SK-N-SH (cell line): ENCODE measurements around the gene GLT6D1. TPM values are rescaled to one million over a fixed set of nuclear protein-coding genes. Genes with fewer than 3 reads are reported as not detected.
A peak's percentile ranks its signal among the peaks of the same experiment; 100 is the strongest.

Source experiments
- CTCF ChIA-PET: fragments of 300-600, 350-600 bp; formaldehyde crosslinking; extraction: SDS; loops from one replicate; lab custom pipeline; 2021; lab: Yijun Ruan, JAX
- POLR2A ChIA-PET: fragments of 350-600 bp; sonication (Branson Sonifier 250); formaldehyde crosslinking; extraction: SDS; loops from one replicate; lab custom pipeline; 2020; ENCODE audit warnings: antibody characterized with exemption, inconsistent platforms; lab: Yijun Ruan, JAX
- DNase-seq: peaks from one replicate; pipeline ENCODE4 v3.0.0; 2012
- H2AFZ ChIP-seq: fragments of 200-600 bp; sonication (generic); 2 replicates; pipeline ENCODE4 v1.8.1; 2016; ENCODE audit warnings: antibody characterized with exemption, mild to moderate bottlenecking, low read depth
- H3F3A ChIP-seq: fragments of 200-600 bp; sonication (generic); replicated peaks from 2 replicates; pipeline ENCODE3; 2016; ENCODE audit warnings: antibody characterized with exemption, mild to moderate bottlenecking; ENCODE audit not compliant: insufficient read depth
- H3K27ac ChIP-seq, 2 experiments: fragments of 200-500 bp in 1 of 2; fragments of 200-600 bp in 1 of 2; sonication (Bioruptor generic) in 1 of 2; sonication (generic), shearing (Covaris generic) in 1 of 2; 2 replicates each; pipeline versions ENCODE4 v1.5.1 to v1.6.1; 2014 to 2016; ENCODE audit warnings: low read depth in 2 of 2, inconsistent platforms in 1 of 2, low read length in 1 of 2, mild to moderate bottlenecking in 1 of 2, mixed read lengths in 1 of 2
- H3K27me3 ChIP-seq: fragments of 200-600 bp; sonication (generic), shearing (Covaris generic); 2 replicates; pipeline ENCODE4 v1.6.1; 2016; ENCODE audit warnings: mixed run types; ENCODE audit not compliant: insufficient read depth
- H3K36me3 ChIP-seq, 2 experiments: fragments of 200-500 bp in 1 of 2; fragments of 200-600 bp in 1 of 2; sonication (Bioruptor generic) in 1 of 2; sonication (generic) in 1 of 2; replicated peaks in 1 of 2; 2 replicates each; pipeline versions ENCODE3 to v1.5.1; 2014 to 2016; ENCODE audit warnings: low read length in 1 of 2, mild to moderate bottlenecking in 1 of 2; ENCODE audit not compliant: insufficient read depth in 2 of 2, control insufficient read depth in 1 of 2
- H3K4me1 ChIP-seq, 2 experiments: fragments of 200-500 bp in 1 of 2; fragments of 200-600 bp in 1 of 2; sonication (Bioruptor generic) in 1 of 2; sonication (generic), shearing (Covaris generic) in 1 of 2; 2 replicates each; pipeline versions ENCODE4 v1.5.1 to v1.6.1; 2014 to 2016; ENCODE audit warnings: low read depth in 1 of 2, low read length in 1 of 2, mixed run types in 1 of 2; ENCODE audit not compliant: insufficient read depth in 2 of 2, control insufficient read depth in 1 of 2
- H3K4me2 ChIP-seq: fragments of 200-600 bp; sonication (generic), shearing (Covaris generic); 2 replicates; pipeline ENCODE4 v1.6.1; 2017; ENCODE audit warnings: mixed run types
- H3K4me3 ChIP-seq, 2 experiments: fragments of 200-500 bp in 1 of 2; fragments of 200-600 bp in 1 of 2; sonication (Bioruptor generic) in 1 of 2; sonication (generic), shearing (Covaris generic) in 1 of 2; 2 replicates each; pipeline versions ENCODE4 v1.5.1 to v1.8.1; 2014 to 2016; ENCODE audit warnings: low read depth in 2 of 2, inconsistent platforms in 1 of 2, low read length in 1 of 2, mild to moderate bottlenecking in 1 of 2, mixed read lengths in 1 of 2, moderate library complexity in 1 of 2
- H3K79me2 ChIP-seq: fragments of 200-600 bp; sonication (generic); 2 replicates; pipeline ENCODE4 v1.8.1; 2017; ENCODE audit warnings: mild to moderate bottlenecking; ENCODE audit not compliant: insufficient read depth
- H3K9ac ChIP-seq: fragments of 200-600 bp; sonication (generic); 2 replicates; pipeline ENCODE4 v1.6.1; 2017; ENCODE audit warnings: mixed run types
- H3K9me2 ChIP-seq: fragments of 200-600 bp; sonication (generic); 2 replicates; pipeline ENCODE4 v1.6.1; 2017; ENCODE audit warnings: mixed run types
- H3K9me3 ChIP-seq: fragments of 200-600 bp; sonication (generic); 2 replicates; pipeline ENCODE4 v1.6.1; 2017; ENCODE audit warnings: mixed run types, mild to moderate bottlenecking, moderate library complexity
- H4K20me1 ChIP-seq: fragments of 200-600 bp; sonication (generic); 2 replicates; pipeline ENCODE4 v1.6.1; 2017; ENCODE audit warnings: mild to moderate bottlenecking, mixed run types; ENCODE audit not compliant: insufficient read depth
- CHD2 ChIP-seq: fragments of 150-350 bp; IDR thresholded peaks from 2 replicates; pipeline ENCODE4 v1.6.1; 2018; ENCODE audit warnings: low read length; ENCODE audit not compliant: partially characterized antibody
- CTCF ChIP-seq: fragments of 200-600 bp; sonication (generic); IDR thresholded peaks from 2 replicates; pipeline ENCODE4 v1.6.1; 2017; ENCODE audit warnings: antibody characterized with exemption, mild to moderate bottlenecking, moderate library complexity
- EZH2phosphoT487 ChIP-seq: fragments of 200-600 bp; sonication (generic); IDR thresholded peaks from 2 replicates; pipeline ENCODE4 v1.6.1; 2017; ENCODE audit warnings: low read depth, mixed run types, mild to moderate bottlenecking, antibody characterized with exemption, moderate library complexity, borderline replicate concordance
- FOSL2 ChIP-seq: IDR thresholded peaks from 2 replicates; pipeline ENCODE4 v1.4.0; 2012; ENCODE audit warnings: low read depth, mild to moderate bottlenecking, moderate library complexity, borderline replicate concordance
- FOXJ3 ChIP-seq: sonication (generic); formaldehyde crosslinking; IDR thresholded peaks from 2 replicates; pipeline ENCODE4 v1.5.1; 2020; ENCODE audit warnings: mild to moderate bottlenecking, missing genetic modification reagents
- GABPA ChIP-seq: IDR thresholded peaks from 2 replicates; pipeline ENCODE4 v1.4.0; 2012; ENCODE audit warnings: low read depth, mild to moderate bottlenecking
- GATA2 ChIP-seq: sonication (generic); formaldehyde crosslinking; IDR thresholded peaks from 2 replicates; pipeline ENCODE4 v1.5.0; 2020; ENCODE audit warnings: mild to moderate bottlenecking, missing genetic modification reagents
- IRF3 ChIP-seq: fragments of 150-350 bp; IDR thresholded peaks from 2 replicates; pipeline ENCODE4 v1.6.1; 2016; ENCODE audit warnings: mild to moderate bottlenecking, low read depth, low read length
- MAX ChIP-seq: IDR thresholded peaks from 2 replicates; pipeline ENCODE4 v1.4.0; 2012; ENCODE audit warnings: low read depth
- MEF2A ChIP-seq: IDR thresholded peaks from 2 replicates; pipeline ENCODE4 v1.4.0; 2012; ENCODE audit warnings: low read depth, borderline replicate concordance
- MXI1 ChIP-seq: IDR thresholded peaks from 2 replicates; pipeline ENCODE4 v1.6.1; 2012; ENCODE audit warnings: mild to moderate bottlenecking, low read depth, low read length, improper control_type of control experiment
- NRF1 ChIP-seq: IDR thresholded peaks from 2 replicates; pipeline ENCODE4 v1.6.1; 2012; ENCODE audit warnings: low read depth, mild to moderate bottlenecking, low read length
- POLR2AphosphoS5 ChIP-seq: IDR thresholded peaks from 2 replicates; pipeline ENCODE4 v1.6.1; 2012; ENCODE audit warnings: low read depth, low read length
- RCOR1 ChIP-seq: fragments of 150-350 bp; IDR thresholded peaks from 2 replicates; pipeline ENCODE4 v1.6.1; 2017; ENCODE audit warnings: antibody characterized with exemption, low read length
- SMC3 ChIP-seq: IDR thresholded peaks from 2 replicates; pipeline ENCODE4 v1.6.1; 2012; ENCODE audit warnings: low read depth, low read length, improper control_type of control experiment
- TAF1 ChIP-seq: IDR thresholded peaks from 2 replicates; pipeline ENCODE4 v1.6.1; 2012; ENCODE audit warnings: low read depth, mild to moderate bottlenecking, low read length, moderate library complexity, borderline replicate concordance
- TCF12 ChIP-seq: IDR thresholded peaks from 2 replicates; pipeline ENCODE4 v1.4.0; 2012
- TEAD4 ChIP-seq: IDR thresholded peaks from 2 replicates; pipeline ENCODE4 v1.4.0; 2012; ENCODE audit warnings: mild to moderate bottlenecking, borderline replicate concordance; ENCODE audit not compliant: insufficient read depth
- USF1 ChIP-seq: IDR thresholded peaks from 2 replicates; pipeline ENCODE4 v1.4.0; 2012; ENCODE audit warnings: low read depth, borderline replicate concordance
- YY1 ChIP-seq: IDR thresholded peaks from 2 replicates; pipeline ENCODE4 v1.4.0; 2012; ENCODE audit warnings: low read depth, mild to moderate bottlenecking
- WGBS: methylation state at CpG from one replicate; pipeline ENCODE4 v1.1.6; 2017; ENCODE audit warnings: low lambda C conversion rate; 5-methylcytosine and 5-hydroxymethylcytosine counted together
- polyA plus RNA-seq, 3 experiments: library from polyadenylated mRNA; depleted of rRNA; stranded (reverse); fragments of >200 nt; gene quantifications; 2 replicates each; pipeline ENCODE4 v1.2.3, GENCODE V29; 2012
- TF ChIP-seq, protein P1 (sequence below): IDR thresholded peaks from 2 replicates; pipeline ENCODE4 v1.6.1; 2012; ENCODE audit warnings: mild to moderate bottlenecking, low read depth, low read length, moderate library complexity
- TF ChIP-seq, protein P2 (sequence below): IDR thresholded peaks from 2 replicates; pipeline ENCODE4 v1.4.0; 2012; ENCODE audit warnings: low read depth, borderline replicate concordance

Gene GLT6D1
- polyA plus RNA-seq, 1 of the 3 experiments (the other 2 are of a cell fraction) = not detected

GRCh38 chr9:135619599-135619886, 19.8 kb downstream of the GLT6D1 start (continued):
- TF ChIP-seq IRF3 (no peak), CTCF (no peak), TCF12 (no peak), GABPA (no peak), FOXJ3 (CRISPR knock-in tag) (no peak), SMC3 (no peak), YY1 (no peak), MXI1 (no peak), NRF1 (no peak)

DNA sequence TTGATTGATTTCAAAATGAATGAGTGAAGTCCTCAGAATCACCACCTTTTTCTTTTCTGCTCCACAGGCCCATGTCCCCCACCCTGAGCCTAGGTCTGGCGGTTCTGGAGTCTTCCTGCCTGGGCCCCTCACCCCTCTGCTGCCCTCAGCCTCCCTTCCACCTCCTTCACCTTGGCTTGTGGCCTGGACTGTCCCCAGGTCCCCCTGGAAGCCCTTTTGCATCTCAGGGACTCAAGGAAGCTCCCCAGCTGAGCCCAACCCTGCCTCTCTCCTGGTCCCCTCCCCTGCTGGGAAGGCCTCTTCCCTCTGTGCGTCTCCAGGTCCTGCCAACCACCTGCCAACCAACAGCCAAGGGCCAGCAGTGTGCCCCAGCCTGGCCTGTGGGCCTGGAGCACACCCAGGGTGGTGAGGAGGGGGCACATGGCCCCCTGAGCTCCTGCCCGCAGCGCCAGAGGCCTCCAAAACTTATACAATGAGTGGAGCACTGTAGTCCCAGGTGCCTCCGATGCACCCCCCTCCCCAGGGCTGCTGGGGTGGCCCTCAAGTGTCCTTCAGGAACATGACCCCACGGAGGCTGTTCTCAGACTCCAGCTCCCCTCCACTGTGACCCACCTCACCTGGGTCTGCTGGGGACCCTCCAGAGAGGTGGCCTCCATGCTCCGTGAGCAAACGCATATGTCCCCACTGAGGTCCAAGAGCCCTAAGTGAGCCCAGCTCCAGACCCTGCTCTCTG, 20.3 kb downstream of the GLT6D1 start:
- Histone ChIP-seq H3K79me2 (no peaks in the 10 kb centered on the region), H3K9me2 (no peaks in the 10 kb centered on the region), H3F3A (no peaks in the 10 kb centered on the region), H3K36me3 (no peaks in the 10 kb centered on the region), H3K9me3 (no peaks in the 10 kb centered on the region), H2AFZ (no peak overlapping the region), H3K4me3 (no peak overlapping the region), H3K4me2 (no peak overlapping the region), H3K27me3 (no peaks in the 10 kb centered on the region), H3K4me1 (no peaks in the 10 kb centered on the region), H3K9ac (no peak overlapping the region), H3K27ac (no peak overlapping the region), H4K20me1 (no peaks in the 10 kb centered on the region)
- CTCF ChIA-PET = interaction anchor here (1.6 kb wide), 1 partner anchor 16 kb away, joined by 7 read pairs; no protein-coding TSS in a partner anchor
- POLR2A ChIA-PET = no interaction called here
- DNase-seq = peak; percentile 12
- WGBS = 50% methylated on average over 4 of the region's 8 CpGs
- no peak for TF ChIP-seq TAF1
- no peak for TF ChIP-seq FOSL2
- no peak for TF ChIP-seq RCOR1
- TF ChIP-seq CHD2 = no peak
- TF ChIP-seq, protein P1, sequence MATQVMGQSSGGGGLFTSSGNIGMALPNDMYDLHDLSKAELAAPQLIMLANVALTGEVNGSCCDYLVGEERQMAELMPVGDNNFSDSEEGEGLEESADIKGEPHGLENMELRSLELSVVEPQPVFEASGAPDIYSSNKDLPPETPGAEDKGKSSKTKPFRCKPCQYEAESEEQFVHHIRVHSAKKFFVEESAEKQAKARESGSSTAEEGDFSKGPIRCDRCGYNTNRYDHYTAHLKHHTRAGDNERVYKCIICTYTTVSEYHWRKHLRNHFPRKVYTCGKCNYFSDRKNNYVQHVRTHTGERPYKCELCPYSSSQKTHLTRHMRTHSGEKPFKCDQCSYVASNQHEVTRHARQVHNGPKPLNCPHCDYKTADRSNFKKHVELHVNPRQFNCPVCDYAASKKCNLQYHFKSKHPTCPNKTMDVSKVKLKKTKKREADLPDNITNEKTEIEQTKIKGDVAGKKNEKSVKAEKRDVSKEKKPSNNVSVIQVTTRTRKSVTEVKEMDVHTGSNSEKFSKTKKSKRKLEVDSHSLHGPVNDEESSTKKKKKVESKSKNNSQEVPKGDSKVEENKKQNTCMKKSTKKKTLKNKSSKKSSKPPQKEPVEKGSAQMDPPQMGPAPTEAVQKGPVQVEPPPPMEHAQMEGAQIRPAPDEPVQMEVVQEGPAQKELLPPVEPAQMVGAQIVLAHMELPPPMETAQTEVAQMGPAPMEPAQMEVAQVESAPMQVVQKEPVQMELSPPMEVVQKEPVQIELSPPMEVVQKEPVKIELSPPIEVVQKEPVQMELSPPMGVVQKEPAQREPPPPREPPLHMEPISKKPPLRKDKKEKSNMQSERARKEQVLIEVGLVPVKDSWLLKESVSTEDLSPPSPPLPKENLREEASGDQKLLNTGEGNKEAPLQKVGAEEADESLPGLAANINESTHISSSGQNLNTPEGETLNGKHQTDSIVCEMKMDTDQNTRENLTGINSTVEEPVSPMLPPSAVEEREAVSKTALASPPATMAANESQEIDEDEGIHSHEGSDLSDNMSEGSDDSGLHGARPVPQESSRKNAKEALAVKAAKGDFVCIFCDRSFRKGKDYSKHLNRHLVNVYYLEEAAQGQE = no peak
- TF ChIP-seq USF1 = no peak
- TF ChIP-seq EZH2phosphoT487 = no peak
- no peak for TF ChIP-seq GABPA
- no peak for TF ChIP-seq MAX
- TF ChIP-seq GATA2 (CRISPR knock-in tag) = no peak
- no peak for TF ChIP-seq TEAD4
- TF ChIP-seq POLR2AphosphoS5 = no peak
- TF ChIP-seq MEF2A = no peak
- TF ChIP-seq, protein P2, sequence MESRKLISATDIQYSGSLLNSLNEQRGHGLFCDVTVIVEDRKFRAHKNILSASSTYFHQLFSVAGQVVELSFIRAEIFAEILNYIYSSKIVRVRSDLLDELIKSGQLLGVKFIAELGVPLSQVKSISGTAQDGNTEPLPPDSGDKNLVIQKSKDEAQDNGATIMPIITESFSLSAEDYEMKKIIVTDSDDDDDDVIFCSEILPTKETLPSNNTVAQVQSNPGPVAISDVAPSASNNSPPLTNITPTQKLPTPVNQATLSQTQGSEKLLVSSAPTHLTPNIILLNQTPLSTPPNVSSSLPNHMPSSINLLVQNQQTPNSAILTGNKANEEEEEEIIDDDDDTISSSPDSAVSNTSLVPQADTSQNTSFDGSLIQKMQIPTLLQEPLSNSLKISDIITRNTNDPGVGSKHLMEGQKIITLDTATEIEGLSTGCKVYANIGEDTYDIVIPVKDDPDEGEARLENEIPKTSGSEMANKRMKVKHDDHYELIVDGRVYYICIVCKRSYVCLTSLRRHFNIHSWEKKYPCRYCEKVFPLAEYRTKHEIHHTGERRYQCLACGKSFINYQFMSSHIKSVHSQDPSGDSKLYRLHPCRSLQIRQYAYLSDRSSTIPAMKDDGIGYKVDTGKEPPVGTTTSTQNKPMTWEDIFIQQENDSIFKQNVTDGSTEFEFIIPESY = no peak
- TF ChIP-seq NRF1 = no peak
